Panc1 (cell line): Measurements from ENCODE around the gene MYO16. TPM values are rescaled to one million over a fixed set of nuclear protein-coding genes. Genes with fewer than 3 reads are reported as not detected.

Source experiments
- ATAC-seq: fragments of 200-7000 bp; cut with Tn5 transposase; 2 replicates; pipeline ENCODE4 v1.9.1; 2020; ENCODE audit warnings: mild to moderate bottlenecking, moderate library complexity
- BruUV-seq: library from RNA; stranded (reverse); fragments of 400-500 nt; replicated peaks from 2 replicates; lab custom pipeline; 2021; lab: Mats Ljungman, UMichigan
- CTCF ChIA-PET: fragments of 300-600 bp; sonication (Branson Sonifier 250); formaldehyde crosslinking; loops from one replicate; lab custom pipeline; 2022; ENCODE audit warnings: antibody characterized with exemption; lab: Charles Lee
- POLR2A ChIA-PET: fragments of 300-600 bp; sonication (Branson Sonifier 250); formaldehyde crosslinking; loops from one replicate; lab custom pipeline; 2022; ENCODE audit warnings: antibody characterized with exemption; lab: Charles Lee
- DNase-seq: peaks from one replicate; pipeline ENCODE4 v3.0.0-alpha.2; 2010; ENCODE audit warnings: low read depth, low spot score
- H3K27ac ChIP-seq: 2 replicates; pipeline ENCODE4 v1.5.1; 2011; ENCODE audit warnings: mild to moderate bottlenecking, low read length, inconsistent platforms
- H3K27me3 ChIP-seq: fragments of 200-500 bp; sonication (Bioruptor generic); 2 replicates; pipeline ENCODE4 v1.6.0; 2014; ENCODE audit warnings: low read length, inconsistent platforms; ENCODE audit not compliant: control insufficient read depth, insufficient read depth
- H3K36me3 ChIP-seq: fragments of 200-500 bp; sonication (Bioruptor generic); 2 replicates; pipeline ENCODE4 v1.5.1; 2014; ENCODE audit warnings: inconsistent platforms, mild to moderate bottlenecking, low read length, moderate library complexity; ENCODE audit not compliant: control insufficient read depth, insufficient read depth
- H3K4me1 ChIP-seq: 2 replicates; pipeline ENCODE4 v1.5.1; 2011; ENCODE audit warnings: inconsistent platforms, mild to moderate bottlenecking, low read length, moderate library complexity; ENCODE audit not compliant: control insufficient read depth, insufficient read depth
- H3K4me3 ChIP-seq, 2 experiments: 2 replicates each; pipeline ENCODE4 v1.5.1; 2011 to 2012; ENCODE audit warnings: low read depth in 2 of 2, low read length in 2 of 2, mild to moderate bottlenecking in 2 of 2, inconsistent platforms in 1 of 2, moderate library complexity in 1 of 2
- H3K9me3 ChIP-seq: fragments of 200-500 bp; sonication (Bioruptor generic); 2 replicates; pipeline ENCODE4 v1.5.1; 2014; ENCODE audit warnings: low read depth, mild to moderate bottlenecking, inconsistent platforms, low read length, moderate library complexity; ENCODE audit not compliant: control insufficient read depth, insufficient read depth
- POLR2AphosphoS5 ChIP-seq: IDR thresholded peaks from 2 replicates; pipeline ENCODE4 v1.6.1; 2012; ENCODE audit warnings: mild to moderate bottlenecking, low read depth, low read length, moderate library complexity
- REST ChIP-seq, 2 experiments: IDR thresholded peaks; 2 replicates each; pipeline ENCODE4 v1.6.1; 2011 to 2012; ENCODE audit warnings: low read depth in 2 of 2, control low read depth in 1 of 2, low read length in 1 of 2, mild to moderate bottlenecking in 1 of 2, moderate library complexity in 1 of 2; ENCODE audit not compliant: insufficient read depth in 1 of 2
- SIN3A ChIP-seq: IDR thresholded peaks from 2 replicates; pipeline ENCODE4 v1.6.1; 2012; ENCODE audit warnings: low read depth, mild to moderate bottlenecking, low read length, moderate library complexity, borderline replicate concordance; ENCODE audit not compliant: insufficient read depth
- TCF7L2 ChIP-seq: IDR thresholded peaks from 2 replicates; pipeline ENCODE4 v1.6.1; 2011; ENCODE audit warnings: mild to moderate bottlenecking, low read depth, low read length, inconsistent platforms
- in situ Hi-C: cut with HindIII; loops from 2 replicates; pipeline ENCODE4 v1.10.0; 2016; ENCODE audit warnings: low sequenced_read_pairs, low pct_unique_long_range_greater_than_20kb
- intact Hi-C: fragments of 100-400 bp; cut with micrococcal nuclease; formaldehyde crosslinking; loops from one replicate; pipeline ENCODE4 v1.10.0; 2022; ENCODE audit not compliant: unreplicated experiment
- total RNA-seq: library from RNA; stranded (reverse); gene quantifications from one replicate; pipeline ENCODE4 v1.2.1, GENCODE V29; 2021; ENCODE audit not compliant: unreplicated experiment
- TF ChIP-seq, protein P1 (sequence below): fragments of 450-650 bp; IDR thresholded peaks from 2 replicates; pipeline ENCODE4 v1.5.1; 2017; ENCODE audit warnings: mild to moderate bottlenecking

The MYO16 gene
- total RNA-seq, 1 experiment from 2014 or later = 0.08 TPM

DNA sequence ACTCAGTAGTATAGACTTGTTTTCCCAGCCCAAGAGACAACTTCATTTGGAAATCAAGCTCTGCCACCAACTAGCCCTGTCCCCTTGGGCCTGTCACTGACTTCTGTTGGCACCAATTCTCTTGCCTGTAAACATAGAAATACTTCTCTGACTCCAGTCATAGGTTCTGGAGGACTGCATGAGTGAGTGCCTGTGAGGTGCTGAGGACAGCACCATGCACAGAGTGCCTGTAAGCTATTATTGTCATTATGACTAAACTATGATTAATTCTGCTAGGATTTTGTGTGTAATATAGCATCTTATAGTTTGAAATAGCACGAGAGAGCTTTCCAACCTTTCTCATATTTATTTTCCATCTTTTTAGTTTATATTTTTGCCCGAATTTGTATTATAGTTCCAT lies 247.9 kb downstream of the MYO16 start:
- ATAC-seq = no peak
- POLR2A ChIA-PET = no interaction called here
- TF ChIP-seq SIN3A (no peak), REST (IDR thresholded peaks at IDR 0.05; ENCODE audit: insufficient read depth in 1 of 2, low read depth in 2 of 2, low read length in 1 of 2) (no peak), POLR2AphosphoS5 (no peak), TCF7L2 (no peak)
- TF ChIP-seq, protein P1, sequence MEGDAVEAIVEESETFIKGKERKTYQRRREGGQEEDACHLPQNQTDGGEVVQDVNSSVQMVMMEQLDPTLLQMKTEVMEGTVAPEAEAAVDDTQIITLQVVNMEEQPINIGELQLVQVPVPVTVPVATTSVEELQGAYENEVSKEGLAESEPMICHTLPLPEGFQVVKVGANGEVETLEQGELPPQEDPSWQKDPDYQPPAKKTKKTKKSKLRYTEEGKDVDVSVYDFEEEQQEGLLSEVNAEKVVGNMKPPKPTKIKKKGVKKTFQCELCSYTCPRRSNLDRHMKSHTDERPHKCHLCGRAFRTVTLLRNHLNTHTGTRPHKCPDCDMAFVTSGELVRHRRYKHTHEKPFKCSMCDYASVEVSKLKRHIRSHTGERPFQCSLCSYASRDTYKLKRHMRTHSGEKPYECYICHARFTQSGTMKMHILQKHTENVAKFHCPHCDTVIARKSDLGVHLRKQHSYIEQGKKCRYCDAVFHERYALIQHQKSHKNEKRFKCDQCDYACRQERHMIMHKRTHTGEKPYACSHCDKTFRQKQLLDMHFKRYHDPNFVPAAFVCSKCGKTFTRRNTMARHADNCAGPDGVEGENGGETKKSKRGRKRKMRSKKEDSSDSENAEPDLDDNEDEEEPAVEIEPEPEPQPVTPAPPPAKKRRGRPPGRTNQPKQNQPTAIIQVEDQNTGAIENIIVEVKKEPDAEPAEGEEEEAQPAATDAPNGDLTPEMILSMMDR = no peak
- no TSS peak for BruUV-seq
- CTCF ChIA-PET = no interaction called here
- Histone ChIP-seq H3K4me1 (no peaks in the 10 kb centered on the region), H3K4me3 (no peak overlapping the region), H3K9me3 (no peaks in the 10 kb centered on the region), H3K27ac (no peak overlapping the region), H3K36me3 (no peaks in the 10 kb centered on the region), H3K27me3 (no peaks in the 10 kb centered on the region)
- intact Hi-C loops (no loop called here), in situ Hi-C loops (no loop called here)
- DNase-seq = no peak

DNA sequence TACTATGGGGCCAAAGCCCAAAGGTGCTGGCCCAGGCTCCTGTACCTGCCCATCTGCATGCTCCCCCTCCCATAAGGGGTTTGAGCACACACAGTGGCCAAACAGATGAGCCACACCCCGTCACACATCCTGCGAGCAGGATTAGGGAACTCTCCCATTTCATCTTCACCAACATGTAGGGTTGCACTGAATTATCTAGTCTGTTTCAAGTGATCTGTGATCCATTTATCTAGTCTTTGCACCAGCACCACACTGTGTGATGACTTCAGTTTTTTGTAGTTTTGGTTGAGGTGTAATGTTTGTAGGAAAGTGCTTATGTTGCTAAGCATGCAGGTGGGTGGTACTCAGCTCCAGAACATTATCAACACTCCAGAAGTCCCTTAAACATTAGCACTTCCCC lies 249.3 kb downstream of the MYO16 start:
- ChIA-PET CTCF (no interaction called here), POLR2A (no interaction called here)
- no peak for DNase-seq
- Histone ChIP-seq H3K9me3 (no peaks in the 10 kb centered on the region), H3K4me3 (no peak overlapping the region), H3K36me3 (no peaks in the 10 kb centered on the region), H3K27ac (no peak overlapping the region), H3K4me1 (no peaks in the 10 kb centered on the region), H3K27me3 (no peaks in the 10 kb centered on the region)
- TF ChIP-seq SIN3A (no peak), POLR2AphosphoS5 (no peak), REST (IDR thresholded peaks at IDR 0.05; ENCODE audit: insufficient read depth in 1 of 2, low read depth in 2 of 2, low read length in 1 of 2) (no peak), TCF7L2 (no peak)
- TF ChIP-seq, protein P1 = no peak
- no TSS peak for BruUV-seq
- in situ Hi-C loops (no loop called here), intact Hi-C loops (no loop called here)
- no peak for ATAC-seq
